K562 (cell line): ENCODE results near the gene TUBA3C. TPM values are rescaled to one million over a fixed set of nuclear protein-coding genes. Genes with fewer than 3 reads are reported as not detected.

ENCODE experiments used
- ATAC-seq: fragments of 200-7000 bp; cut with Tn5 transposase; 3 replicates; pipeline ENCODE4 v1.9.1; 2020; ENCODE audit warnings: moderate library complexity
- BruUV-seq: library from RNA; stranded (reverse); fragments of 400-500 nt; replicated peaks from 2 replicates; lab custom pipeline; 2021; lab: Mats Ljungman, UMichigan
- CTCF ChIA-PET: fragments of 300-600 bp; formaldehyde crosslinking; extraction: SDS; loops from one replicate; lab custom pipeline; 2021; ENCODE audit warnings: low intra/inter-chr PET ratio; lab: Yijun Ruan, JAX
- POLR2A ChIA-PET: fragments of 300-600, 350-650 bp; sonication (Branson Sonifier 250); formaldehyde crosslinking; extraction: SDS; loops from one replicate; lab custom pipeline; 2021; ENCODE audit warnings: antibody characterized with exemption, inconsistent platforms; lab: Yijun Ruan, JAX
- DNase-seq, 4 experiments: peaks; one replicate each; pipeline versions ENCODE4 v3.0.0 to v3.0.0-alpha.2; 2011 to 2018; ENCODE audit warnings: low spot score in 3 of 4, mixed read lengths in 3 of 4; ENCODE audit errors: extremely low read depth in 1 of 4
- FAIRE-seq: peaks from 2 replicates; lab custom pipeline; 2011; peaks lifted over from hg19 to GRCh38; lab: Jason Lieb, UNC
- H2AFZ ChIP-seq: 2 replicates; pipeline ENCODE4 v1.6.0; 2011; ENCODE audit warnings: low read depth, low read length, control low read depth, inconsistent platforms
- H3K27ac ChIP-seq: fragments of 200-600 bp; 3 replicates; pipeline ENCODE4 v1.8.0; 2011; ENCODE audit warnings: low read depth, mild to moderate bottlenecking, control low read depth, inconsistent platforms, low read length, moderate library complexity, mixed read lengths; ENCODE audit errors: extremely low read depth
- H3K27me3 ChIP-seq, 2 experiments: fragments of 300-600 bp in 1 of 2; 2 replicates in 1 of 2; 3 replicates in 1 of 2; pipeline versions ENCODE4 v1.6.0 to v1.8.0; 2011; ENCODE audit warnings: inconsistent platforms in 2 of 2, low read length in 2 of 2, mild to moderate bottlenecking in 1 of 2, mixed read lengths in 1 of 2, moderate library complexity in 1 of 2; ENCODE audit not compliant: control insufficient read depth in 2 of 2, insufficient read depth in 2 of 2
- H3K36me3 ChIP-seq: fragments of 300-600 bp; 3 replicates; pipeline ENCODE4 v1.8.0; 2011; ENCODE audit warnings: mild to moderate bottlenecking, low read length, inconsistent platforms; ENCODE audit not compliant: control insufficient read depth, insufficient read depth
- H3K4me1 ChIP-seq, 2 experiments: fragments of 200-600 bp in 1 of 2; replicated peaks in 1 of 2; 2 replicates in 1 of 2; 3 replicates in 1 of 2; pipeline versions ENCODE4 v1.5.1 to v1.8.0; 2011; ENCODE audit warnings: inconsistent platforms in 2 of 2, low read length in 2 of 2, mild to moderate bottlenecking in 1 of 2, mixed read lengths in 1 of 2, moderate library complexity in 1 of 2; ENCODE audit not compliant: control insufficient read depth in 2 of 2, insufficient read depth in 2 of 2
- H3K4me2 ChIP-seq: 2 replicates; pipeline ENCODE4 v1.6.1; 2011; ENCODE audit warnings: low read length, control low read depth, inconsistent platforms, mixed read lengths; ENCODE audit not compliant: insufficient read depth
- H3K4me3 ChIP-seq: fragments of 200-600 bp; sonication (generic), shearing (Covaris generic); 2 replicates; pipeline ENCODE4 v1.5.1; 2016; ENCODE audit warnings: control low read depth, inconsistent platforms
- H3K79me2 ChIP-seq: fragments of 200-600 bp; 3 replicates; pipeline ENCODE4 v1.8.0; 2011; ENCODE audit warnings: low read length, inconsistent platforms; ENCODE audit not compliant: control insufficient read depth, insufficient read depth
- H3K9ac ChIP-seq, 2 experiments: 2 replicates each; pipeline versions ENCODE4 v1.6.0 to v1.6.1; 2011; ENCODE audit warnings: low read depth in 2 of 2, low read length in 2 of 2, control low read depth in 1 of 2, inconsistent platforms in 1 of 2, mild to moderate bottlenecking in 1 of 2, mixed read lengths in 1 of 2; ENCODE audit not compliant: insufficient read depth in 1 of 2
- H3K9me1 ChIP-seq: one replicate; pipeline ENCODE4 v1.6.0; 2011; ENCODE audit warnings: inconsistent platforms, mild to moderate bottlenecking, low read length, moderate library complexity; ENCODE audit not compliant: control insufficient read depth, insufficient read depth
- H3K9me3 ChIP-seq: replicated peaks from 2 replicates; pipeline ENCODE4 v1.5.1; 2011; ENCODE audit warnings: low read depth, low read length, inconsistent platforms; ENCODE audit not compliant: control insufficient read depth, insufficient read depth
- H4K20me1 ChIP-seq: replicated peaks from 2 replicates; pipeline ENCODE4 v1.6.1; 2011; ENCODE audit warnings: low read length, inconsistent platforms, mixed read lengths; ENCODE audit not compliant: control insufficient read depth, insufficient read depth
- FOXM1 ChIP-seq, 2 experiments: fragments of 450-650 bp in 1 of 2; sonication (generic) in 1 of 2; formaldehyde crosslinking in 1 of 2; IDR thresholded peaks; 2 replicates each; pipeline versions ENCODE4 v1.6.1 to v1.9.0; 2017 to 2022; ENCODE audit warnings: low read depth in 2 of 2, mild to moderate bottlenecking in 2 of 2, missing genetic modification reagents in 1 of 2, moderate library complexity in 1 of 2
- LEF1 ChIP-seq: fragments of 450-650 bp; IDR thresholded peaks from 2 replicates; pipeline ENCODE4 v1.6.1; 2016; ENCODE audit warnings: mild to moderate bottlenecking
- WGBS: fragments of 100-300 bp; shearing (Covaris generic); methylation state at CpG from one replicate; pipeline ENCODE4 v1.1.6; 2016; ENCODE audit warnings: low coverage, mixed read lengths; ENCODE audit not compliant: insufficient coverage; ENCODE audit errors: missing lambda C conversion rate; 5-methylcytosine and 5-hydroxymethylcytosine counted together
- in situ Hi-C: fragments of 300-500 bp; cut with MboI; formaldehyde crosslinking; loops from 4 replicates; pipeline ENCODE4 v1.15.0; 2018; ENCODE audit warnings: inconsistent platforms, mixed read lengths
- intact Hi-C: fragments of 100-400 bp; cut with micrococcal nuclease; formaldehyde crosslinking; loops from 2 replicates; pipeline ENCODE4 v1.14.2; 2022
- polyA plus RNA-seq, 8 experiments: library from polyadenylated mRNA; depleted of rRNA in 4 of 8; stranded (reverse) in 5 of 8; unstranded in 3 of 8; fragments of >200 nt; fragmentation: Nextera tagmentation in 2 of 8; fragmentation: Illumina TruSeq in 1 of 8; extraction: Ambion mirVana in 2 of 8; extraction: Trizol in 1 of 8; gene quantifications; 2 replicates each; pipeline versions ENCODE4 v1.2.1 to v1.2.3, GENCODE V29; 2011 to 2014; ENCODE audit warnings: inconsistent platforms in 1 of 8, missing spikeins in 1 of 8
- total RNA-seq, 7 experiments: library from RNA; depleted of rRNA in 6 of 7; stranded (reverse); fragments of >200 nt in 6 of 7; fragmentation: Illumina TruSeq in 2 of 7; extraction: Trizol in 2 of 7; gene quantifications; 2 replicates each; pipeline versions ENCODE4 v1.2.1 to v1.2.3, GENCODE V29; 2011 to 2021; ENCODE audit warnings: low replicate concordance in 1 of 7
- TF ChIP-seq, protein P1 (sequence below): fragments of 250-450 bp; sonication (Bioruptor Pico); IDR thresholded peaks from 2 replicates; pipeline ENCODE4 v1.8.0; 2022; ENCODE audit warnings: inconsistent platforms

The TUBA3C gene
- total and polyA plus RNA-seq, 9 of the 15 experiments (the other 6 are each of a cell fraction or from before 2014, with no cell fraction given) = 0.10 to 4.2 (median 2.2) TPM

DNA sequence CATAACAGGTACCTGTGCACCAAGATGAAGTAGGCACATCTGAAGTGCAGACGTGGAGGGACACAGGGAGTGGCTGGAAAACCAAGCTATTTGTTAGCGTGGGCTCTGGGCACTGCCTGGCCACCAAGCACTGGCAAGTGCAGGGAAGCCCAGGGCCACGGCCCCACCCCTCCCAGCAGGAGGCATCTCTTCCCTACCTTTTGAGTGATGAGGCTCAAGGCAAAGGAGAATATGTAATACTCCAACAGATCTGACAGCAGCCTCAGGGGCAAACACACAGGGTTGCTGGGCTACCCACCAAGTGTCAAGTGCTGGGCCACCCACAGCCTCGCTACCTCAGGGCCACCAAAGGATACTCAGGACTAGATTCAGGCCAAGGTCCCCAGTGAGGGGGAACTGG lies 11.6 kb downstream of the TUBA3C start:
- H3K27me3 ChIP-seq = no peaks in the 10 kb centered on the region; a peak in 1 of 5 replicates
- H3K9me1 ChIP-seq = no peaks in the 10 kb centered on the region
- no peaks in the 10 kb centered on the region for H3K79me2 ChIP-seq
- H3K9ac ChIP-seq = no peak overlapping the region
- no peaks in the 10 kb centered on the region for H3K36me3 ChIP-seq
- H3K27ac ChIP-seq = no peak overlapping the region
- H2AFZ ChIP-seq = no peak overlapping the region
- H3K9me3 ChIP-seq = no peaks in the 10 kb centered on the region
- no peak overlapping the region for H3K4me3 ChIP-seq
- no peaks in the 10 kb centered on the region for H3K4me1 ChIP-seq
- DNase-seq (no peak), FAIRE-seq (no peak), ATAC-seq (no peak)
- ChIA-PET POLR2A (no interaction called here), CTCF (no interaction called here)
- TF ChIP-seq LEF1 = no peak
- TF ChIP-seq, protein P1, sequence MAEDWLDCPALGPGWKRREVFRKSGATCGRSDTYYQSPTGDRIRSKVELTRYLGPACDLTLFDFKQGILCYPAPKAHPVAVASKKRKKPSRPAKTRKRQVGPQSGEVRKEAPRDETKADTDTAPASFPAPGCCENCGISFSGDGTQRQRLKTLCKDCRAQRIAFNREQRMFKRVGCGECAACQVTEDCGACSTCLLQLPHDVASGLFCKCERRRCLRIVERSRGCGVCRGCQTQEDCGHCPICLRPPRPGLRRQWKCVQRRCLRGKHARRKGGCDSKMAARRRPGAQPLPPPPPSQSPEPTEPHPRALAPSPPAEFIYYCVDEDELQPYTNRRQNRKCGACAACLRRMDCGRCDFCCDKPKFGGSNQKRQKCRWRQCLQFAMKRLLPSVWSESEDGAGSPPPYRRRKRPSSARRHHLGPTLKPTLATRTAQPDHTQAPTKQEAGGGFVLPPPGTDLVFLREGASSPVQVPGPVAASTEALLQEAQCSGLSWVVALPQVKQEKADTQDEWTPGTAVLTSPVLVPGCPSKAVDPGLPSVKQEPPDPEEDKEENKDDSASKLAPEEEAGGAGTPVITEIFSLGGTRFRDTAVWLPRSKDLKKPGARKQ = no peak
- intact Hi-C loops = no loop called here
- WGBS = 0% methylated on average over 1 of the region's 4 CpGs
- BruUV-seq = no TSS peak
- no peaks in the 10 kb centered on the region for H4K20me1 ChIP-seq
- in situ Hi-C loops = no loop called here
- no peak overlapping the region for H3K4me2 ChIP-seq

DNA sequence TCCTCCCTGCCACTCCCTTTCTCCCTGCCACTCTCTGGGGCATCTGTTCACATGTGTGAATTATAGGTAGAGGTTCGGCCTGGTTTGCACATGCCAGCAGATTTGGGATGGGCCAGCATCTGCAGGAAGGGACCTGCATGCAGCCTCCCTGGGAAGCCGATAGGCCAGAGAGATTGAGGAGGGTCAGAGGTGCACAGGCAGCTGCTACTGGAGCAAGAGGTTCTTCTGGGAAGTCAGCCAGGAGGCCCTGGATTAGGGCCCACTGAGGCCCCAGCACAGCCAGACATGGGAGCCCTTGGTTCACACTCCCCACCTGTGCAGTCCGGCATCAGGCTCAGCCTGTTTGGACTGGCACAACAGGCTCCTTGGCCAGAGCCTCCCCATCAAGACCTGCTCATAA lies 12.1 kb downstream of the TUBA3C start:
- Histone ChIP-seq H3K4me2 (no peak overlapping the region), H3K9me3 (no peaks in the 10 kb centered on the region), H2AFZ (no peak overlapping the region), H3K36me3 (no peaks in the 10 kb centered on the region), H3K27me3 (no peaks in the 10 kb centered on the region; a peak in 1 of 5 replicates), H3K4me3 (no peak overlapping the region), H3K9me1 (no peaks in the 10 kb centered on the region), H3K4me1 (no peaks in the 10 kb centered on the region), H4K20me1 (no peaks in the 10 kb centered on the region), H3K9ac (no peak overlapping the region), H3K27ac (no peak overlapping the region), H3K79me2 (no peaks in the 10 kb centered on the region)
- no peak for DNase-seq
- ATAC-seq = no peak
- TF ChIP-seq FOXM1 (IDR thresholded peaks at IDR 0.05; ENCODE audit: low read depth) = no peak
- TF ChIP-seq FOXM1 (CRISPR knock-in tag; IDR thresholded peaks at IDR 0.05; ENCODE audit: low read depth) = no peak
- intact Hi-C loops = no loop called here
- POLR2A ChIA-PET = no interaction called here
- BruUV-seq = no TSS peak
- CTCF ChIA-PET = no interaction called here
- FAIRE-seq = no peak
- in situ Hi-C loops = no loop called here
- WGBS = 0% methylated on average over 1 of the region's 3 CpGs
